ENCODE data around the gene NISCH.

GRCh38 chr3:52423173-52423572 lies 32.2 kb upstream of the NISCH start:
- no peak for TF ChIP-seq POLR2A (IDR thresholded peaks at IDR 0.05)
- no peak for TF ChIP-seq CTCF (IDR thresholded peaks at IDR 0.05)
